Heart left ventricle (tissue), 16 donors: ENCODE results near the gene MAP1B. TPM values are rescaled to one million over a fixed set of nuclear protein-coding genes. Genes with fewer than 3 reads are reported as not detected.
"Not testable (repeated sequence)": the region's sequence is repeated elsewhere in the genome, so short reads cannot be mapped to it uniquely, and the experiment has no call there.

Experiments
- ATAC-seq, 4 donors: fragments of 200-7000 bp; cut with Tn5 transposase; one replicate each; pipeline ENCODE4 v1.9.1; 2020 to 2022; ENCODE audit warnings: moderate library complexity in 4 of 4, mild to moderate bottlenecking in 3 of 4, moderate number of reproducible peaks in 1 of 4
- DNase-seq, 5 donors: peaks; one replicate each; pipeline ENCODE4 v3.0.0-alpha.2; 2020
- H3K27ac ChIP-seq, 12 donors: fragments of 200-600 bp; sonication (generic) in 4 of 12; one replicate each; pipeline versions ENCODE4 v1.5.0 to v1.8.0; 2016 to 2022; ENCODE audit warnings: mild to moderate bottlenecking in 2 of 12
- H3K27me3 ChIP-seq, 9 donors: fragments of 200-600 bp; sonication (generic) in 2 of 9; one replicate each; pipeline versions ENCODE4 v1.5.1 to v1.8.0; 2016 to 2022; ENCODE audit warnings: mild to moderate bottlenecking in 3 of 9
- H3K36me3 ChIP-seq, 9 donors: fragments of 200-600 bp; sonication (generic) in 2 of 9; one replicate each; pipeline versions ENCODE4 v1.5.0 to v1.8.0; 2018 to 2022; ENCODE audit warnings: mild to moderate bottlenecking in 2 of 9
- H3K4me1 ChIP-seq, 12 donors: fragments of 200-600 bp; sonication (generic) in 4 of 12; one replicate each; pipeline versions ENCODE4 v1.5.0 to v1.8.0; 2016 to 2022; ENCODE audit warnings: mild to moderate bottlenecking in 3 of 12
- H3K4me3 ChIP-seq, 12 donors: fragments of 200-600 bp; sonication (generic) in 4 of 12; one replicate each; pipeline versions ENCODE4 v1.5.0 to v1.8.0; 2017 to 2022; ENCODE audit warnings: mild to moderate bottlenecking in 9 of 12, moderate library complexity in 4 of 12
- H3K9me3 ChIP-seq, 12 donors: fragments of 200-600 bp; sonication (generic) in 4 of 12; one replicate each; pipeline versions ENCODE4 v1.5.0 to v1.8.0; 2016 to 2022; ENCODE audit warnings: mild to moderate bottlenecking in 1 of 12
- POLR2A ChIP-seq, 2 donors: fragments of 450-650 bp; IDR thresholded peaks; one replicate each; pipeline ENCODE4 v1.6.1; 2017; ENCODE audit warnings: antibody characterized with exemption in 2 of 2, mild to moderate bottlenecking in 2 of 2, moderate library complexity in 2 of 2
- WGBS, 4 donors: extraction: QIAGEN DNeasy Blood & Tissue Kit in 2 of 4; methylation state at CpG; one replicate each; pipeline versions ENCODE4 v1.1.5 to v1.1.7; 2013 to 2018; 5-methylcytosine and 5-hydroxymethylcytosine counted together
- intact Hi-C, 10 donors: fragments of 100-400 bp; cut with DNase I; formaldehyde crosslinking; loops; one replicate each; pipeline versions ENCODE4 v1.11.1 to v1.14.2; 2022
- polyA plus RNA-seq, 2 donors: library from polyadenylated mRNA; stranded (reverse); fragments of 200-250 nt; gene quantifications; one replicate each; pipeline ENCODE4 v1.2.3, GENCODE V29; 2013
- total RNA-seq, 9 donors: library from RNA; depleted of rRNA in 2 of 9; stranded (reverse); fragments of >200 nt in 2 of 9; fragmentation: NEBNext Ultra II Directional in 3 of 9; extraction: Animal tissue kit (Norgen Biotek cat#: 25700) in 3 of 9; gene quantifications; one replicate each; pipeline versions ENCODE4 v1.1.0 to v1.2.4, GENCODE V29; 2016 to 2023
- TF ChIP-seq, protein P1 (sequence below), 12 donors: fragments of 200-600 bp; sonication (generic) in 4 of 12; IDR thresholded peaks; one replicate each; pipeline versions ENCODE4 v1.5.0 to v1.8.0; 2018 to 2022; ENCODE audit warnings: antibody characterized with exemption in 12 of 12, mild to moderate bottlenecking in 5 of 12
- donor health status: ischemic (EF 13 %, LVEDD 7.1; RV severe dilation, severe dysfunction).
- donor health status: healthy with polysubstance abuse.
- donor health status: DM: no; HTN: yes; CAD: no.
- donor health status: DM: no; HTN: no; CAD: no.
- donor health status: ischemic (EF 25% LVEDD 6.9; RV normal size, moderate dysfunction).
- donor health status: ischemic (EF 25% LVEDD 5.7; RV mildly dilated, moderate dysfunction).
- donor health status: healthy.
- donor health status: DM: yes; HTN: yes; CAD: no.
- donor health status: ischemic (EF 35%, LVEDD 5.7; RV mildly dilated, moderate dysfunction).
- donor health status: nonischemic (EF 11% LVEDD 7.7; RV severe dilation, severe dysfunction).
- donor health status: DM: yes; HTN: yes; CAD: no.
- donor health status: PGD.
- donor health status: ischemic (EF 29% LVEDD 5.4; RV normal size, mild dysfunction).
- donor health status: nonischemic (EF 23%, LVEDD 6.1; RV moderate dilation, normal function).

The MAP1B gene
- total and polyA plus RNA-seq, 11 donors, result 10.1 to 603 (median 133) TPM

DNA sequence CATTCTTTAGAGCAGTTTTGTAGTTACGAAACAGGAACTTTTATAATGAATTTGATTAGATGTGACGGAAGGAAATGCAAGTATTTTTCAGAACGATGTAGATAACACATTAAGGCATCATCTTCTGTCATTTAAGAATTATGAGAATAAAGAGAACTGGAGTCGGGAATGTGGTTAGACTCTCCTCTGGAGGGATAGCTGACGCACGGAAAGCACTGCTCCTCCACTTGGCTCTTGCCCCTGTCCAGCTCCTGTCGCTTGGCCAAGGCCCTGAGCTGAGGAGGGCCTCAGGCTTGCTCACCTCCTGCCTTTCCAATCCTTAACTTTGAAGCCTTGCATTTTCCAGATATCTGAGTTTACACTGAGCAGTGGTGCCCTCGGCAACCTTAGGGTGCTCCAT lies 60.5 kb downstream of the MAP1B start:
- intact Hi-C loops, result loop anchor here in 1 of 10 donors (2.0 kb wide), 1 partner anchor 49 kb away; no protein-coding TSS in a partner anchor
- H3K4me1 ChIP-seq, result peaks cover 0 to 51% (median 21%) of the 10 kb centered on the region in 12 donors
- peak; percentile 54 to 77 (median 68) for ATAC-seq
- 63 to 75% (median 72%) methylated on average over 8 of the region's 8 CpGs for WGBS, 4 donors
- H3K4me3 ChIP-seq, result no peak overlapping the region
- TF ChIP-seq, protein P1, sequence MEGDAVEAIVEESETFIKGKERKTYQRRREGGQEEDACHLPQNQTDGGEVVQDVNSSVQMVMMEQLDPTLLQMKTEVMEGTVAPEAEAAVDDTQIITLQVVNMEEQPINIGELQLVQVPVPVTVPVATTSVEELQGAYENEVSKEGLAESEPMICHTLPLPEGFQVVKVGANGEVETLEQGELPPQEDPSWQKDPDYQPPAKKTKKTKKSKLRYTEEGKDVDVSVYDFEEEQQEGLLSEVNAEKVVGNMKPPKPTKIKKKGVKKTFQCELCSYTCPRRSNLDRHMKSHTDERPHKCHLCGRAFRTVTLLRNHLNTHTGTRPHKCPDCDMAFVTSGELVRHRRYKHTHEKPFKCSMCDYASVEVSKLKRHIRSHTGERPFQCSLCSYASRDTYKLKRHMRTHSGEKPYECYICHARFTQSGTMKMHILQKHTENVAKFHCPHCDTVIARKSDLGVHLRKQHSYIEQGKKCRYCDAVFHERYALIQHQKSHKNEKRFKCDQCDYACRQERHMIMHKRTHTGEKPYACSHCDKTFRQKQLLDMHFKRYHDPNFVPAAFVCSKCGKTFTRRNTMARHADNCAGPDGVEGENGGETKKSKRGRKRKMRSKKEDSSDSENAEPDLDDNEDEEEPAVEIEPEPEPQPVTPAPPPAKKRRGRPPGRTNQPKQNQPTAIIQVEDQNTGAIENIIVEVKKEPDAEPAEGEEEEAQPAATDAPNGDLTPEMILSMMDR (IDR thresholded peaks at IDR 0.05), result no peak
- no peak for TF ChIP-seq POLR2A (IDR thresholded peaks at IDR 0.05)
- H3K36me3 ChIP-seq, result no peaks in the 10 kb centered on the region
- H3K9me3 ChIP-seq, result no peaks in the 10 kb centered on the region
- DNase-seq, result peak; percentile 34 to 76 (median 52)
- no peaks in the 10 kb centered on the region for H3K27me3 ChIP-seq
- peak overlapping the region in 1 of 12 donors; percentile 32 for H3K27ac ChIP-seq

DNA sequence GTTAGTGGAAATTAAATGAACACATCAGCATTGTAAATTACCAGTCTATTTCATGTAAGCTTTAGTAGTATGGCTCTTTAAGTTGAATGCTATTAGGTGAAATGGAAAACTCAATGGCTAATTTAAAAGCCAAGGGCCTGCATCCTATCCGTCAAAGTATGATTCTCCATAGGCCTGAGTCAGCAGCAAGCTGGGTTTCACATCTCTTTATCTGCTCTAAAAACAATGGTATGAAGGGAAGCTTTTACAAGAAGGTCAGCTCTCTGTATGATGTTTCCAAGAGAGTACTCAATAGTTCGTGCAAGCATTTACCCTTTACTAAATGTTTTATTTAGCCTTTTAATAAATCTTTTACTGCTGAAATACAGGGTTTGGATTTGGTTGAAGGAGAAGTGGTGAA lies 62.8 kb downstream of the MAP1B start:
- Histone ChIP-seq H3K36me3 (peaks cover 0 to 1% (median 0%) of the 10 kb centered on the region in 9 donors), H3K9me3 (no peaks in the 10 kb centered on the region), H3K27ac (no peak overlapping the region), H3K27me3 (no peaks in the 10 kb centered on the region), H3K4me3 (no peak overlapping the region), H3K4me1 (peaks cover 0 to 41% (median 19%) of the 10 kb centered on the region in 12 donors)
- WGBS, 4 donors, result 83 to 87% (median 86%) methylated on average over 2 of the region's 2 CpGs
- TF ChIP-seq POLR2A (IDR thresholded peaks at IDR 0.05), result no peak
- ATAC-seq (no peak), DNase-seq (no peak)
- intact Hi-C loops, result no loop called here

DNA sequence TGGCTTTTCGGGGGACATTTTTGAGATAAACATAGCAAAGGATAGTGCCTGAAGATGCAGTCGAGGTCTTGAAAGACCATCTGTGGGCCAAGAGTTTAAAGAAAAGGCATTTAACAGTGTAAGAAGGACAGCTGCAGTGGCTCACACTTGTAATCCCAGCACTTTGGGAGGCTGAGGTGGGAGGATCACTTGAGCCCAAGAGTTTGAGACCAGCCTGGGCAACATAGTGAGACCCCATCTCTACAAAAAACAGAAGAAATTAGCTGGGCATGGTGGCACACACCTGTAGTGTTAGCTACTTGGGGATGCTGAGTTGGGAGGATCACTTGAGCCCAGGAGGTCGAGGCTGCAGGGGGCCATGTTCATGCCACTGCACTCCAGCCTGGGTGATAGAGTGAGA lies 63.9 kb downstream of the MAP1B start:
- ATAC-seq, result not testable (repeated sequence)
- peak overlapping the region in 3 of 12 donors; percentile 30 to 45 (median 44) for H3K27ac ChIP-seq
- 93 to 99% (median 97%) methylated on average over 3 of the region's 3 CpGs for WGBS, 4 donors

DNA sequence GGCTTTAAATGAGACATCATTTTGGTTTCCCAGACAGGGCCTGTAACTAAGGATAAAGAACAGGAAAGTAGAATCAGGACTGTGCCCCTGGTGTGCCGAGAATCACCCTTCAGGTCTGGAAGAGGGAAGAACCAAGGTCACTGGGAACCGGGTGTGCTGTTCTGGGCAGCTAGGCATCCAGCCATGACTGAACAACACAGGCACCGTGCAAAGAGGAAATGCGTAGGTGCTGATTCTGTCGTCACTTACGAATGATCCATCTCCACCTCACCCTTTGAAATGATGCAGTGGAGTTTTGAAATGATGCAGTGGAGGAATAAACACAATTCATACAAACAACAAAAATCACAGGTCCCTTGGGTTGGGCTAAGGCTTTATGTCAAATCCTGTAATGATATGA lies 64.4 kb downstream of the MAP1B start:
- intact Hi-C loops, result no loop called here
- Histone ChIP-seq H3K9me3 (no peaks in the 10 kb centered on the region), H3K36me3 (peaks cover 0 to 11% (median 0%) of the 10 kb centered on the region in 9 donors), H3K4me3 (no peak overlapping the region), H3K27me3 (no peaks in the 10 kb centered on the region), H3K4me1 (peaks cover 0 to 26% (median 13%) of the 10 kb centered on the region in 12 donors), H3K27ac (peak overlapping the region in 3 of 12 donors; percentile 44 to 48 (median 45))
- ATAC-seq (peak; percentile 88 to 93 (median 91)), DNase-seq (peak in 4 of 5 donors; percentile 37 to 76 (median 37))
- WGBS, 4 donors, result 51 to 60% (median 54%) methylated on average over 6 of the region's 6 CpGs
- no peak for TF ChIP-seq POLR2A (IDR thresholded peaks at IDR 0.05)
- TF ChIP-seq, protein P1 (IDR thresholded peaks at IDR 0.05), result no peak

More for the DNA sequence above, 63.9 kb downstream of the MAP1B start:
- Histone ChIP-seq H3K4me1 (peaks cover 0 to 31% (median 17%) of the 10 kb centered on the region in 12 donors), H3K36me3 (peaks cover 0 to 11% (median 0%) of the 10 kb centered on the region in 9 donors)
- H3K27me3 ChIP-seq, H3K4me3 ChIP-seq, H3K9me3 ChIP-seq, intact Hi-C loops, DNase-seq: not testable (repeated sequence)

DNA sequence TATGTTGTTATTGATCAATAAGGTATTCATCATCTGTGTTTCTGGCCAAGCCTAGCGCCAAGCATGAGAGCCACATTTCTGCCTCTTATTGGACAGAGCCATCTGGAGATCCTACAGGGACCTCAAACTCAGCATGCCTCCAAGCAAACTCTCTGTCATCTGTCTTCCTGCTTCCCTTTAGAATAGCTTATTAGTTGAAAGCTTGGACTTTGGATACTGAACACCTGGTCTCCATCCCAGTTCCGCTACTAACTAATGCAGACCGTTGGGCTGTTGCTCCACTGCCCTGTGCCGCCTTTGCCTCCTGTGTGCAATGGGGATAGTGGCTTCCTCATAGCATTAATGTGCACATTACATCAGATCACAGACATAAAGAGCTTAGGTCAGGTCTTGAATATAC lies 65.5 kb downstream of the MAP1B start:
- 84 to 96% (median 94%) methylated on average over 4 of the region's 4 CpGs for WGBS, 4 donors
- DNase-seq (no peak), ATAC-seq (no peak)
- Histone ChIP-seq H3K36me3 (peaks cover 0 to 11% (median 0%) of the 10 kb centered on the region in 9 donors), H3K27ac (no peak overlapping the region), H3K27me3 (no peaks in the 10 kb centered on the region), H3K9me3 (no peaks in the 10 kb centered on the region), H3K4me3 (no peak overlapping the region), H3K4me1 (peaks cover 0 to 15% (median 4%) of the 10 kb centered on the region in 12 donors)
- TF ChIP-seq, protein P1 (IDR thresholded peaks at IDR 0.05), result no peak
- TF ChIP-seq POLR2A (IDR thresholded peaks at IDR 0.05), result no peak
- intact Hi-C loops, result no loop called here
